Natural killer cell (primary cell): Measurements from ENCODE around the gene TACR1. TPM values are rescaled to one million over a fixed set of nuclear protein-coding genes. Genes with fewer than 3 reads are reported as not detected.

Experiments used
- ATAC-seq, 3 donors: fragments of 150-1000 bp in 2 of 3; fragments of 200-7000 bp in 1 of 3; cut with Tn5 transposase; 1 replicate in 1 of 3; 2 replicates in 2 of 3; pipeline ENCODE4 v1.10.0; 2021; ENCODE audit warnings: mild to moderate bottlenecking in 2 of 3, moderate library complexity in 2 of 3
- DNase-seq, 2 donors: peaks; one replicate each; pipeline versions ENCODE4 v3.0.0 to v3.0.0-alpha.2; 2013 to 2021; ENCODE audit warnings: mixed read lengths in 1 of 2
- H3K27ac ChIP-seq: one replicate; pipeline ENCODE4 v1.5.1; 2013; ENCODE audit warnings: mild to moderate bottlenecking, low read length
- H3K27me3 ChIP-seq: one replicate; pipeline ENCODE4 v1.6.1; 2013; ENCODE audit warnings: low read length; ENCODE audit not compliant: control insufficient read depth, insufficient read depth
- H3K36me3 ChIP-seq: one replicate; pipeline ENCODE4 v1.6.1; 2013; ENCODE audit warnings: low read length; ENCODE audit not compliant: control insufficient read depth, insufficient read depth
- H3K4me1 ChIP-seq: one replicate; pipeline ENCODE4 v1.6.1; 2013; ENCODE audit warnings: low read length; ENCODE audit not compliant: control insufficient read depth, insufficient read depth
- H3K4me3 ChIP-seq: one replicate; pipeline ENCODE4 v1.5.1; 2013; ENCODE audit warnings: low read length
- H3K9me3 ChIP-seq: one replicate; pipeline ENCODE4 v1.6.1; 2013; ENCODE audit warnings: low read length; ENCODE audit not compliant: control insufficient read depth, insufficient read depth
- H3K27ac Mint-ChIP-seq, 2 donors: one replicate each; pipeline ENCODE4 v1.8.0; 2022; ENCODE audit warnings: mild to moderate bottlenecking in 2 of 2, mixed read lengths in 2 of 2, moderate library complexity in 1 of 2
- H3K27me3 Mint-ChIP-seq, 2 donors: one replicate each; pipeline ENCODE4 v1.8.0; 2022; ENCODE audit warnings: low read depth in 2 of 2, mixed read lengths in 2 of 2
- H3K36me3 Mint-ChIP-seq: one replicate; pipeline ENCODE4 v1.8.0; 2022; ENCODE audit warnings: mixed read lengths
- H3K4me1 Mint-ChIP-seq, 2 donors: one replicate each; pipeline ENCODE4 v1.8.0; 2022; ENCODE audit warnings: mixed read lengths in 2 of 2
- H3K4me3 Mint-ChIP-seq: one replicate; pipeline ENCODE4 v1.8.0; 2022; ENCODE audit warnings: mild to moderate bottlenecking, moderate library complexity, mixed read lengths
- H3K9me3 Mint-ChIP-seq, 2 donors: one replicate each; pipeline ENCODE4 v1.8.0; 2022; ENCODE audit warnings: mixed read lengths in 2 of 2
- CTCF ChIP-seq: fragments of 200-600 bp; IDR thresholded peaks from one replicate; pipeline ENCODE4 v1.8.0; 2022; ENCODE audit warnings: antibody characterized with exemption
- WGBS: methylation state at CpG from one replicate; pipeline ENCODE4 v1.1.7; 2013; ENCODE audit warnings: missing lambda C conversion rate; ENCODE audit not compliant: insufficient coverage; 5-methylcytosine and 5-hydroxymethylcytosine counted together
- intact Hi-C: fragments of 100-400 bp; cut with micrococcal nuclease; formaldehyde crosslinking; loops from one replicate; pipeline ENCODE4 v1.14.2; 2022
- total RNA-seq, 4 donors: library from RNA; stranded (reverse); fragments of 120-200 nt in 1 of 4; gene quantifications; one replicate each; pipeline versions ENCODE4 v1.2.3 to v1.2.4, GENCODE V29; 2013 to 2022

The TACR1 gene
- total RNA-seq, 3 donors from 2014 or later (not counting 1 experiment from before 2014, with no cell fraction given) = not detected

- Mint-ChIP-seq H3K27me3 (peaks cover 0 to 3% of the 10 kb centered on the region in 2 donors), H3K27ac (no peak overlapping the region), H3K36me3 (no peaks in the 10 kb centered on the region), H3K4me1 (no peaks in the 10 kb centered on the region), H3K9me3 (peaks cover 0 to 2% of the 10 kb centered on the region in 2 donors), H3K4me3 (no peak overlapping the region)
- no peak for TF ChIP-seq CTCF
- Histone ChIP-seq H3K9me3 (no peaks in the 10 kb centered on the region), H3K4me3 (no peak overlapping the region), H3K36me3 (no peaks in the 10 kb centered on the region), H3K27ac (no peak overlapping the region), H3K4me1 (no peaks in the 10 kb centered on the region), H3K27me3 (peaks cover 3% of the 10 kb centered on the region)
- ATAC-seq (no peak), DNase-seq (no peak)
- WGBS = 100% methylated on average over 1 of the region's 3 CpGs
- intact Hi-C loops = no loop called here
Observed at GRCh38 chr2:75182606-75183005, 16.7 kb downstream of the TACR1 start.

GRCh38 chr2:75180476-75180875, 18.8 kb downstream of the TACR1 start:
- H3K27ac Mint-ChIP-seq = no peak overlapping the region
- no peak overlapping the region for H3K27ac ChIP-seq

GRCh38 chr2:75177427-75177826, 21.9 kb downstream of the TACR1 start:
- peaks cover 0 to 3% of the 10 kb centered on the region in 2 donors for H3K27me3 Mint-ChIP-seq
- Histone ChIP-seq H3K27me3 (no peaks in the 10 kb centered on the region), H3K36me3 (no peaks in the 10 kb centered on the region), H3K9me3 (no peaks in the 10 kb centered on the region), H3K4me3 (no peak overlapping the region), H3K27ac (no peak overlapping the region), H3K4me1 (no peaks in the 10 kb centered on the region)
- H3K4me3 Mint-ChIP-seq = no peak overlapping the region
- ATAC-seq (no peak), DNase-seq (no peak)
- no peak for TF ChIP-seq CTCF
- H3K9me3 Mint-ChIP-seq = peaks cover 0 to 2% of the 10 kb centered on the region in 2 donors
- H3K4me1 Mint-ChIP-seq = no peaks in the 10 kb centered on the region
- H3K36me3 Mint-ChIP-seq = no peaks in the 10 kb centered on the region
- H3K27ac Mint-ChIP-seq = no peak overlapping the region
- intact Hi-C loops = no loop called here
- 69% methylated on average over 2 of the region's 2 CpGs for WGBS

More at GRCh38 chr2:75180476-75180875, 18.8 kb downstream of the TACR1 start:
- Histone ChIP-seq H3K4me1 (no peaks in the 10 kb centered on the region), H3K27me3 (peaks cover 3% of the 10 kb centered on the region), H3K36me3 (no peaks in the 10 kb centered on the region), H3K4me3 (no peak overlapping the region), H3K9me3 (no peaks in the 10 kb centered on the region)
- peaks cover 0 to 2% of the 10 kb centered on the region in 2 donors for H3K9me3 Mint-ChIP-seq
- no peak for TF ChIP-seq CTCF
- H3K36me3 Mint-ChIP-seq = no peaks in the 10 kb centered on the region
- DNase-seq (no peak), ATAC-seq (no peak)
- no peak overlapping the region for H3K4me3 Mint-ChIP-seq
- H3K27me3 Mint-ChIP-seq = peaks cover 0 to 3% of the 10 kb centered on the region in 2 donors
- no peaks in the 10 kb centered on the region for H3K4me1 Mint-ChIP-seq
- intact Hi-C loops = no loop called here

GRCh38 chr2:75175456-75175855, 23.9 kb downstream of the TACR1 start:
- Histone ChIP-seq H3K27ac (no peak overlapping the region), H3K27me3 (no peaks in the 10 kb centered on the region), H3K9me3 (no peaks in the 10 kb centered on the region), H3K4me3 (no peak overlapping the region), H3K4me1 (no peaks in the 10 kb centered on the region), H3K36me3 (no peaks in the 10 kb centered on the region)
- Mint-ChIP-seq H3K4me3 (no peak overlapping the region), H3K4me1 (no peaks in the 10 kb centered on the region), H3K27ac (no peak overlapping the region), H3K36me3 (no peaks in the 10 kb centered on the region), H3K27me3 (peaks cover 0 to 8% of the 10 kb centered on the region in 2 donors), H3K9me3 (peaks cover 0 to 2% of the 10 kb centered on the region in 2 donors)
- ATAC-seq (no peak), DNase-seq (no peak)
- no peak for TF ChIP-seq CTCF
- intact Hi-C loops = no loop called here
- 84% methylated on average over 3 of the region's 3 CpGs for WGBS
